ENCODE data around the gene CLPSL2. TPM values are rescaled to one million over a fixed set of nuclear protein-coding genes. Genes with fewer than 3 reads are reported as not detected.

Gene CLPSL2
- total RNA-seq, 1 donor, result not detected

DNA sequence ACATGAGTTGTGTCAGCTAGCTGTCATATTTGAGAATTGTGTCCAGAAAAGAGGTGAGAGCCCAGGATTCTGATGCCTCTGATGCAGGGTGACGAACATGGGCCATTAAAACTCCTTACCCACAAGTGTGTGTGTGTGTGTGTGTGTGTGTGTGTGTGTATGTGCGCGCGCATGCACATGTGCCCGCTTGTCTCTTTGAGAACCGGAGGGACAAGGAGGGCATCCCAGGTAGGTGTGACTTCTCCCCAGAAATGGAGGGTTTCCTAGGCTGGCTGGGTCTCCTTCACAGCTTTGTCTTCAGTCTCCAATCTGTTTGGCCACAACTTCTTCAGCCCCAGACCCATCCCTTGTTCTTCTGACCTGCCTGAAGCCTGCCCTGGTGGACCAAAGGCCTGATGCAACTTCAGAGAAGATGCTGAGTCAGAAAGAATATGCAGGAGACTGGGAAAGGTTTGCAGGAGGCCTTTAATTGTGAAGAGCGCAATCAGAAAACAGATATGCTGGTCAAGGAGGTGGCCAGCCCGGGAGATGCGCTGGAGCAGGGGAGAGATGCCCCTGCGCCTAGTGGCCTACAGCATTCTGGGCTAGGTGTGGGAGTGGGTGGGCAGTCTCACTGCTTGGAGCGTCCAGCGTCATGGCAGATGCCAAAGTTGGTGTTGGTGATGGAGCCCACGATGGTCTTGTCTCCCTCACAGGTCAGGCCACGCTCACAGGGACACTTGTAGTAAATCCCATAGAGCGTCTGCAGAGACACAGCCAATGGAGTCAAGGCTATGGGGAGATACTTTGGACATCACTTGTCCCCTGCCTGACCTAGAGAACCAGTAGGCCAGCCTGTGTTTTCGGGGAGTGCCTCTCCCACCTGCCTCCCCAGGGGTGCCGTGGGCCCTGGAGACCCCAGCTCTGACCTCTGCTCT lies 18.4 kb downstream of the CLPSL2 start:
- TF ChIP-seq, protein P1, sequence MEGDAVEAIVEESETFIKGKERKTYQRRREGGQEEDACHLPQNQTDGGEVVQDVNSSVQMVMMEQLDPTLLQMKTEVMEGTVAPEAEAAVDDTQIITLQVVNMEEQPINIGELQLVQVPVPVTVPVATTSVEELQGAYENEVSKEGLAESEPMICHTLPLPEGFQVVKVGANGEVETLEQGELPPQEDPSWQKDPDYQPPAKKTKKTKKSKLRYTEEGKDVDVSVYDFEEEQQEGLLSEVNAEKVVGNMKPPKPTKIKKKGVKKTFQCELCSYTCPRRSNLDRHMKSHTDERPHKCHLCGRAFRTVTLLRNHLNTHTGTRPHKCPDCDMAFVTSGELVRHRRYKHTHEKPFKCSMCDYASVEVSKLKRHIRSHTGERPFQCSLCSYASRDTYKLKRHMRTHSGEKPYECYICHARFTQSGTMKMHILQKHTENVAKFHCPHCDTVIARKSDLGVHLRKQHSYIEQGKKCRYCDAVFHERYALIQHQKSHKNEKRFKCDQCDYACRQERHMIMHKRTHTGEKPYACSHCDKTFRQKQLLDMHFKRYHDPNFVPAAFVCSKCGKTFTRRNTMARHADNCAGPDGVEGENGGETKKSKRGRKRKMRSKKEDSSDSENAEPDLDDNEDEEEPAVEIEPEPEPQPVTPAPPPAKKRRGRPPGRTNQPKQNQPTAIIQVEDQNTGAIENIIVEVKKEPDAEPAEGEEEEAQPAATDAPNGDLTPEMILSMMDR (IDR thresholded peaks at IDR 0.05; ENCODE audit: insufficient read depth, low read depth, low read length), result no peak
- H3K4me3 ChIP-seq (ENCODE audit: low read depth, low read length), result no peak overlapping the region
- no peak for DNase-seq (ENCODE audit: low read depth)

- DNase-seq (ENCODE audit: low read depth), result no peak
These were observed 19.2 kb downstream of the CLPSL2 start for GRCh38 chr6:35795453-35796071.

DNA sequence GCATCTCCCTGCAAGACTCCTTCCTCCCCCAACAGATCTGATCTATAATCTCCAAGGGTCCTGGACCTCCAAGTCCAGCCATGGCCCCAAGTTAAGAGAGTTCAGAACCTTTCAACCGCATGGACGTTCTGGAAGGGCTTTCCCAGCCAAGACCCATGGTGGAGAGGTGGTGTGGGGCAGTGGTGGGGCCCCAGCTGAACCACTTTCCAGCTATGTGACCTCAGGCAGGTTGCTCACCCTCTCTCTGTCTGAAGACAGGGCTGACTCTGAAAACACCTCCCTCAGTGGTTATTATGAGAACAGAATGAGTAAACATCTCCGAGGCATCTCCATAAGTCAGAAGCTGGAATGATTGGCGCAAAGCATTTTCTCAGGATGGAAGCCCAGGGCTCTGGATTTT lies 19.8 kb downstream of the CLPSL2 start:
- no peak for DNase-seq (ENCODE audit: low read depth)
- TF ChIP-seq, protein P1 (IDR thresholded peaks at IDR 0.05; ENCODE audit: insufficient read depth, low read depth, low read length), result no peak
- H3K4me3 ChIP-seq (ENCODE audit: low read depth, low read length), result no peak overlapping the region

More at GRCh38 chr6:35795453-35796071, 19.2 kb downstream of the CLPSL2 start:
- no peak overlapping the region for H3K4me3 ChIP-seq (ENCODE audit: low read depth, low read length)
- TF ChIP-seq, protein P1 (IDR thresholded peaks at IDR 0.05; ENCODE audit: insufficient read depth, low read depth, low read length), result no peak

DNA sequence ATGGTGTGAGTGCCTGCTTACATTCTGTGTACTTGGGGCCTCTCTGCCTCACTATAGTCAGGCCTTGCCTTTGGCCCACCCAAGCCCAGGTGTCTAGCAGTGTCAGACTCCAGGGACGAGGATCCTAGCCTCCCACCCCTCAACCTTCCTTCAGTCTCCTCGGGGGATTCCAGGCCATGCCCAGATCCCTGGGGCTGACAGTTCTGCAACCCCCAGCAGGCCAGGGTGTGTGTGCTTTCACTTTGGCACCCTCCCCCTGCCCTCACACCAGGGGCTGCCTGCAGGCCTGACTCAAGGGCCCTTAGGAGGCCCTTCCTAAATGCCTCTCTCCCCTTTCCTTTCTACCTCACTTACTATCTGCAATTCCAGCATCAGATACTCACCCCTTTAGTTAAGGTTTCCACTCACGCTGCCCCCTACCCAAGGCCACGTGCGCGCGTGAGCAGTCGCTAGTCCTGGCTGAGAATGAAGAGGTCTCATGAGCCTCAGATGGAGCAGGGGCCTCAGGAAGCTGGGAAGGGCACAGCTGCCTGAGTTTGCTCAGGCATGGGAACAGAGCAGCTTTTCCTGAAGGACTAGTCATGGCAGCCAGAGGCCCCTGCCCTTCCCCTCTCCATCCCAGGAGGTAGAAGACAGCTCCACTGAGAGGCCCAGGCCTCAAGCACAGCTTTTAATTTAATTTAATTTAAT lies 21.6 kb downstream of the CLPSL2 start:
- no peak overlapping the region for H3K4me3 ChIP-seq (ENCODE audit: low read depth, low read length)
- no peak for DNase-seq (ENCODE audit: low read depth)
- TF ChIP-seq, protein P1 (IDR thresholded peaks at IDR 0.05; ENCODE audit: insufficient read depth, low read depth, low read length), result no peak

- TF ChIP-seq, protein P1 (IDR thresholded peaks at IDR 0.05; ENCODE audit: insufficient read depth, low read depth, low read length), result no peak
- DNase-seq (ENCODE audit: low read depth), result no peak
- H3K4me3 ChIP-seq (ENCODE audit: low read depth, low read length), result no peak overlapping the region
These were observed 22.3 kb downstream of the CLPSL2 start for GRCh38 chr6:35798706-35799105.

DNA sequence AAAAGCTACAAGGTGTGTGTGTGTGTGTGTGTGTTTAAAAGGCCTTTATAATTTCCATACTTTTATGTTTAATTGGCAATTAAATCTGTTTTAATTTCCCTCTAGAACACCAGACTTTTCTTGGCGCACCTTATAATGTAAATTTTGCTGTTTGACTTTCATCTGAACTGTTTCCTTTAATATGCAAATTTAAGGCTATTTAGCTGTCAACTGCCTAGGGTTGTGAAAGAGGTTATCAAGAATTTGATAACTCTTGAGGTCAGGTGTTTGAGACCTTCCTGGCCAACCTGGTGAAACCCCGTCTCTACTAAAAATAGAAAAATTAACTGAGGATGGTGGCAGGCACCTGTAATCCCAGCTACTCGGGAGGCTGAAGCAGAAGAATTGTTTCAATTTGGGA lies 24.8 kb downstream of the CLPSL2 start:
- TF ChIP-seq, protein P1 (IDR thresholded peaks at IDR 0.05; ENCODE audit: insufficient read depth, low read depth, low read length), result no peak
- DNase-seq (ENCODE audit: low read depth), result no peak

More for the DNA sequence above, 24.8 kb downstream of the CLPSL2 start:
- H3K4me3 ChIP-seq (ENCODE audit: low read depth, low read length), result no peak overlapping the region
